DND-41 (cell line): ENCODE results near the gene UBC.

Experiments
- ATAC-seq: fragments of 200-7000 bp; cut with Tn5 transposase; 3 replicates; pipeline ENCODE4 v1.9.1; 2021; ENCODE audit warnings: low read depth; ENCODE audit not compliant: insufficient read depth
- DNase-seq: peaks from one replicate; pipeline ENCODE4 v3.0.0-alpha.2; 2020
- H2AFZ ChIP-seq: 2 replicates; pipeline ENCODE4 v1.6.0; 2012; ENCODE audit warnings: low read depth, low read length
- H3K27ac ChIP-seq: 2 replicates; pipeline ENCODE4 v1.5.1; 2012; ENCODE audit warnings: low read length, inconsistent platforms
- H3K27me3 ChIP-seq: fragments of 200-600 bp; sonication (generic); 2 replicates; pipeline ENCODE4 v1.6.0; 2012; ENCODE audit warnings: low read length, mild to moderate bottlenecking, inconsistent platforms; ENCODE audit not compliant: insufficient read depth, poor library complexity
- H3K36me3 ChIP-seq: 2 replicates; pipeline ENCODE4 v1.5.1; 2012; ENCODE audit warnings: low read length, inconsistent platforms; ENCODE audit not compliant: insufficient read depth
- H3K4me1 ChIP-seq: 2 replicates; pipeline ENCODE4 v1.5.1; 2012; ENCODE audit warnings: mild to moderate bottlenecking, low read length; ENCODE audit not compliant: insufficient read depth
- H3K4me2 ChIP-seq: 2 replicates; pipeline ENCODE4 v1.6.0; 2012; ENCODE audit warnings: mild to moderate bottlenecking, moderate library complexity, low read length, inconsistent platforms; ENCODE audit not compliant: insufficient read depth
- H3K4me3 ChIP-seq, 2 experiments: fragments of 200-600 bp in 1 of 2; shearing (Covaris generic) in 1 of 2; 2 replicates each; pipeline ENCODE4 v1.5.1; 2012 to 2016; ENCODE audit warnings: inconsistent platforms in 2 of 2, low read length in 2 of 2, mild to moderate bottlenecking in 2 of 2, low read depth in 1 of 2, moderate library complexity in 1 of 2
- H3K79me2 ChIP-seq: 2 replicates; pipeline ENCODE4 v1.6.0; 2012; ENCODE audit warnings: low read length, inconsistent platforms; ENCODE audit not compliant: insufficient read depth
- H3K9ac ChIP-seq: 2 replicates; pipeline ENCODE4 v1.6.0; 2012; ENCODE audit warnings: low read depth, mild to moderate bottlenecking, inconsistent platforms, low read length, moderate library complexity
- H3K9me3 ChIP-seq: 2 replicates; pipeline ENCODE4 v1.5.1; 2012; ENCODE audit warnings: low read length, moderate library complexity, mild to moderate bottlenecking, inconsistent platforms; ENCODE audit not compliant: insufficient read depth, severe bottlenecking
- H4K20me1 ChIP-seq: 2 replicates; pipeline ENCODE4 v1.6.0; 2012; ENCODE audit warnings: low read length; ENCODE audit not compliant: insufficient read depth
- EZH2 ChIP-seq: IDR thresholded peaks from 3 replicates; pipeline ENCODE4 v1.6.1; 2012; ENCODE audit warnings: borderline replicate concordance, low read depth, mild to moderate bottlenecking, moderate library complexity, low read length, inconsistent platforms; ENCODE audit not compliant: severe bottlenecking
- TF ChIP-seq, protein P1 (sequence below): IDR thresholded peaks from 2 replicates; pipeline ENCODE4 v1.5.1; 2012; ENCODE audit warnings: borderline replicate concordance, low read length, moderate library complexity, mild to moderate bottlenecking; ENCODE audit not compliant: poor library complexity, severe bottlenecking; ENCODE audit errors: extremely low read depth

UBC gene

DNA sequence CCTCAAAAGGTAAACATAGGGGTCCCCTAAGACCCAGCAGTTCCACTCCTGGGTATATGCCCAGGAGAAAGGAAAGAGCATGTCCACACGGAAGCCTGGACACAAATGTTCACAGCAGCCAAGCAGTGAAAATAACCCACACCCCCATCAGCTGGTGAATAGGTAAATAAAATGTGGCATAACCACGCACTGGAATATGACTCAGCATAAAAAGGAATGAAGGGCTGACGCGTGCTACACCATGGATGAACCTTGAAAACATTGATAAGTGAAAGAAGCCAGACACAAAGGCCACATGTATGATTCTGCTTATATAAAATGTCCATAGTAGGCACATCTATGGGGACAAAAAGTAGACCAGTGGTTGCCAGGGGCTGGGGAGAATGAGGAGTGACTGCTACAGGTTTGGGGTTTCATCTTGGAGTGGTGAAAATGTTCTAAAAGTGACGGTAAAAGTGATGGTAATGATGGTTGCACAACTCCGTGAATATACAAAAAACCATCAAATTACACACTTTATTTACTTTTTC lies 47.0 kb downstream of the UBC start:
- Histone ChIP-seq H3K27me3 (no peaks in the 10 kb centered on the region), H3K27ac (no peak overlapping the region), H3K4me1 (peaks cover 20% of the 10 kb centered on the region), H3K9ac (no peak overlapping the region), H2AFZ (no peak overlapping the region), H3K4me2 (no peak overlapping the region), H4K20me1 (no peaks in the 10 kb centered on the region), H3K79me2 (peaks cover 10% of the 10 kb centered on the region), H3K36me3 (no peaks in the 10 kb centered on the region), H3K4me3 (no peak overlapping the region), H3K9me3 (no peaks in the 10 kb centered on the region)
- ATAC-seq, result no peak
- DNase-seq, result no peak
- no peak for TF ChIP-seq EZH2
- TF ChIP-seq, protein P1, sequence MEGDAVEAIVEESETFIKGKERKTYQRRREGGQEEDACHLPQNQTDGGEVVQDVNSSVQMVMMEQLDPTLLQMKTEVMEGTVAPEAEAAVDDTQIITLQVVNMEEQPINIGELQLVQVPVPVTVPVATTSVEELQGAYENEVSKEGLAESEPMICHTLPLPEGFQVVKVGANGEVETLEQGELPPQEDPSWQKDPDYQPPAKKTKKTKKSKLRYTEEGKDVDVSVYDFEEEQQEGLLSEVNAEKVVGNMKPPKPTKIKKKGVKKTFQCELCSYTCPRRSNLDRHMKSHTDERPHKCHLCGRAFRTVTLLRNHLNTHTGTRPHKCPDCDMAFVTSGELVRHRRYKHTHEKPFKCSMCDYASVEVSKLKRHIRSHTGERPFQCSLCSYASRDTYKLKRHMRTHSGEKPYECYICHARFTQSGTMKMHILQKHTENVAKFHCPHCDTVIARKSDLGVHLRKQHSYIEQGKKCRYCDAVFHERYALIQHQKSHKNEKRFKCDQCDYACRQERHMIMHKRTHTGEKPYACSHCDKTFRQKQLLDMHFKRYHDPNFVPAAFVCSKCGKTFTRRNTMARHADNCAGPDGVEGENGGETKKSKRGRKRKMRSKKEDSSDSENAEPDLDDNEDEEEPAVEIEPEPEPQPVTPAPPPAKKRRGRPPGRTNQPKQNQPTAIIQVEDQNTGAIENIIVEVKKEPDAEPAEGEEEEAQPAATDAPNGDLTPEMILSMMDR, result no peak

DNA sequence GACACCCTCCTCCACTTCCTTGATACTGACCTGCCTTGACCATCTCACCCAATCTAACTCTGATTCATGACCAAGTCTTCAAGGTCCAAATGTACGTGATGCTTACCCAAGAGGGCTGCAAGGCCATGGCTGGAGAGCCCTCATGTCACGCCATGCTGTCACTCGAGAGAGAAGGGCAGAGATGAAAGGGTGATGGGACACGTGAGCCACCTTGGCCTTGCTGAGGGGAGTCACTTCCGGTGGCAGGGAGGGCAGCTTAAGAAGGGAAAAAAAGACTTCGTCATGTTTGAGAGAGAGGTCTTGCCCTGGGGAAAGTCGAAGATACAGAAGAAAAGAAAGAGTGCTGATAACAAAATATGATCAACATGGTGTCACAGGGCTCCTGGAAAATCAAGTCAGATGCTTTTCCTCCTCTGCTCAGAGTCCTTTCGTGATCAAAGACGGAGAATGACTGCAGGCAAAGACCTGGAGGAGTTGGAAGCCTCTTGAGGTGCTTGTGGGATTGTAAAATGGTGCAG lies 47.5 kb downstream of the UBC start:
- DNase-seq (no peak), ATAC-seq (no peak)
- Histone ChIP-seq H3K4me2 (no peak overlapping the region), H3K79me2 (peaks cover 15% of the 10 kb centered on the region), H3K36me3 (no peaks in the 10 kb centered on the region), H3K27me3 (no peaks in the 10 kb centered on the region), H3K4me3 (no peak overlapping the region), H3K27ac (no peak overlapping the region), H3K9me3 (no peaks in the 10 kb centered on the region), H4K20me1 (peaks cover 2% of the 10 kb centered on the region; the same call in 1 of the 2 replicates), H3K9ac (no peak overlapping the region), H2AFZ (peak overlapping the region; percentile 38; the same call in 1 of the 2 replicates), H3K4me1 (peaks cover 26% of the 10 kb centered on the region)
- no peak for TF ChIP-seq EZH2
- TF ChIP-seq, protein P1, result no peak

DNA sequence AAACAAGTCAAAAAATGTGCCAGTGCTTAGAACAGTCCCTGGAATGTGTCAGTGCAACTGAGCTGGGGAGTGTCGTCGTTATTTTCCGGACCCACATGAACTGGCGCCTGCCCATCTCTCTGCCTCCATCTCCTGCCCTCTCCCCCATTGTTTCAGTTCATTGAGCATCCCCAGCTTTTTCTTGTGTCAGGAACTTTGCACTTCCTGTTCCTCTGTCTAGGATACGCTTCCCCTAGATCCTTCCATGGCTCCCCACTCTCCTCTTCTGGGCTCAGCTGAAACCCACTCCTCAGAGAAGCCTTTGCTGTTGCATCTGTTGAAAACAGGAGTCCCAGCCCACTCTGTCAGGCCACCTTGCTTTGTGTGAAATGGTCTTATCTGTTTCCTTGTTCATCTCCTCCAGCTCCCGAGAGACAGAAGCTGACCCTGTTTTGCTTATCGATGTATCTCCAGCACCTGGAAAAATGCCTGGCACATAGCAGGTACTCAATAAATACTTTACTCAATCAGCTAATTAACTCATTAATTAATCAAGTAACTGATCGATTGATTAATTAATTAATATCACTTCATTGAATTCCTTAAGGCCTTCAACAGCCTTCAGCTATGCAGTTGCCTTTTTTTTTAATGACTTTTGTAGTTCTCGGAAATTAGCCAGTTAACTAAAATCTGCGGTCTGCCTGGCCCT lies 48.1 kb downstream of the UBC start:
- no peak overlapping the region for H3K27ac ChIP-seq
- H3K9ac ChIP-seq, result no peak overlapping the region
- no peak for ATAC-seq

More for the DNA sequence above, 48.1 kb downstream of the UBC start:
- peaks cover 32% of the 10 kb centered on the region for H3K4me1 ChIP-seq
- no peaks in the 10 kb centered on the region for H3K27me3 ChIP-seq
- H3K4me3 ChIP-seq, result no peak overlapping the region
- H2AFZ ChIP-seq, result no peak overlapping the region
- no peaks in the 10 kb centered on the region for H3K9me3 ChIP-seq
- peaks cover 6% of the 10 kb centered on the region; the same call in 1 of the 2 replicates for H4K20me1 ChIP-seq
- no peak for DNase-seq
- no peak for TF ChIP-seq EZH2
- TF ChIP-seq, protein P1, result no peak
- no peak overlapping the region for H3K4me2 ChIP-seq
- H3K79me2 ChIP-seq, result peaks cover 18% of the 10 kb centered on the region
- 0 out of 2 replicates have a peak, but pooled peaks cover 3% of the 10 kb centered on the region for H3K36me3 ChIP-seq
